NT2/D1 (cell line): Measurements from ENCODE around the gene KRAS.

Experiments used
- DNase-seq: peaks from one replicate; pipeline ENCODE4 v3.0.0-alpha.2; 2011; ENCODE audit warnings: low read depth, low spot score
- H3K27me3 ChIP-seq: 2 replicates; pipeline ENCODE4 v1.6.0; 2011; ENCODE audit warnings: mild to moderate bottlenecking; ENCODE audit not compliant: insufficient read length, insufficient read depth
- H3K36me3 ChIP-seq: 2 replicates; pipeline ENCODE4 v1.6.1; 2011; ENCODE audit warnings: mild to moderate bottlenecking, low read length, mixed read lengths; ENCODE audit not compliant: insufficient read depth, insufficient read length
- H3K4me1 ChIP-seq: 2 replicates; pipeline ENCODE4 v1.5.1; 2011; ENCODE audit not compliant: insufficient read depth, insufficient read length
- H3K4me3 ChIP-seq: 2 replicates; pipeline ENCODE4 v1.5.1; 2011; ENCODE audit warnings: low read depth; ENCODE audit not compliant: insufficient read length
- H3K9ac ChIP-seq: 2 replicates; pipeline ENCODE4 v1.6.0; 2011; ENCODE audit warnings: low read depth; ENCODE audit not compliant: insufficient read length
- H3K9me3 ChIP-seq: 2 replicates; pipeline ENCODE4 v1.5.1; 2011; ENCODE audit warnings: mild to moderate bottlenecking, low read length; ENCODE audit not compliant: insufficient read depth
- SUZ12 ChIP-seq: IDR thresholded peaks from 2 replicates; pipeline ENCODE4 v1.6.1; 2011; ENCODE audit not compliant: insufficient read length, insufficient read depth; ENCODE audit errors: extremely low read depth
- YY1 ChIP-seq: IDR thresholded peaks from 2 replicates; pipeline ENCODE4 v1.6.1; 2011; ENCODE audit not compliant: insufficient read length, insufficient read depth
- ZNF274 ChIP-seq: IDR thresholded peaks from 2 replicates; pipeline ENCODE4 v1.6.1; 2011; ENCODE audit warnings: mild to moderate bottlenecking, low read depth, low read length

Gene KRAS

DNA sequence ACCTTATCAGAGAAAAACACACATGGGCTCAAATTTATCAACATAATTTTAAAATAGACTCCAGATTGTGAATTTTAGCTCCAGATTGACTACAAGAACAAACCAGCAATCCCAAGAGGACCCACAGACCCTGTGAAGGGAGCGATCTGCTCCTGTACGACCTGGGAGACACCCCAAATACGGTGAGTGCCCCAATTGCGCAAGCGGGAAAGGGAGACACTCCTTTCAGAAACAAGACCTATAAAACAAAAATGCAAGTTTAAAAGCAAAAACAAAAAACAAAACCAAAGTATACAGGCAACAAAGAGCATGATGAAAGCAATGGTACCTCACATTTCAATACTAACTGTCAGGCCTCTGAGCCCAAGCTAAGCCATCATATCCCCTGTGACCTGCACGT, 87.9 kb downstream of the KRAS start:
- Histone ChIP-seq H3K9ac (no peak overlapping the region), H3K27me3 (no peaks in the 10 kb centered on the region), H3K36me3 (no peaks in the 10 kb centered on the region), H3K9me3 (no peaks in the 10 kb centered on the region), H3K4me1 (no peaks in the 10 kb centered on the region), H3K4me3 (no peak overlapping the region)
- no peak for DNase-seq
- TF ChIP-seq YY1 (no peak), SUZ12 (no peak), ZNF274 (no peak)

DNA sequence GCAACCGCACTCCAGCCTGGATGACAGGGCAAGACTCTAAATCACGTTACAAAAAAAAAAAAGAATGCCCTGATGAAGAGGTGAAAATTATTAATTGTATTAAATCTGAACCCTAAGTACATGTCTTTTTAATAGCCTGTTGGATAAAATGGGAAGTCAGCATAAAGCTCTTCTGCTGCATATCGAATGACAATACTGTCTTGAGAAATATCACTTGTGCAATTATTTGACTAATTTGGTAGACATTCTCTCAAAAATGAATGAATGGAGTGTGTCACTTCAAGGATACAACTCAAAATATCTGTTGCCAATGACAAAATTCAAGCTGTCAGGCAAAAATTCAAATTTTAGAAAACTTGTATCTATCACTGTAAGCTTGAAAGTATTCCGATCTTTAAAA, 94.7 kb downstream of the KRAS start:
- Histone ChIP-seq H3K36me3 (no peaks in the 10 kb centered on the region), H3K27me3 (no peaks in the 10 kb centered on the region), H3K4me3 (no peak overlapping the region), H3K9ac (no peak overlapping the region), H3K4me1 (no peaks in the 10 kb centered on the region), H3K9me3 (no peaks in the 10 kb centered on the region)
- no peak for TF ChIP-seq YY1
- no peak for TF ChIP-seq SUZ12
- DNase-seq, result no peak

DNA sequence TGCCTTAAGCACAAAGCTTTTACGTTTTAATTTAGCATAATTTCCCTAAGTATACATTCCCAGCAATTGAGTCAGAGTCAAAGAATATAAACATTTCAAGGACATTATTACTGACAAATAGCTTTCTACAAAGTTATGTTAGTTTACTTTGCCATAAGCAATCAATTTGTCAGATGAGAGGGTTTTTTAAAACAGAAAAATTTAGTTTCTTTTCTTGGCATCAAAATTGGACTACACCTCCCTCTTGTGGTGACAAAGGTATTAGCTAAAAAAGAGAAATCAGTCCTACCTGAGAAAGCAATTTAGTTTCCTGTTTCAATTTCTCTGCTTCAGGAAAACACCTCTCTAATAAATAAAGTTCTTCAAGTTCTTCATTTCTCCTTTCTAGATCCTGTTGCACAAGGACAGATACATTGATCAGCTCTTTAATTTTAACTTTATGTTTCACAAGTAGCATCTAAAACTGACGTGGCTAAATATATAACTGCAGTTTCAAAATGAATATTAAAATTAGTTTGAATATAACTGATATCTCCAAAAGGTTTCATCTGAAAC, 95.6 kb downstream of the KRAS start:
- Histone ChIP-seq H3K27me3 (no peaks in the 10 kb centered on the region), H3K36me3 (no peaks in the 10 kb centered on the region), H3K9ac (no peak overlapping the region), H3K9me3 (no peaks in the 10 kb centered on the region), H3K4me1 (no peaks in the 10 kb centered on the region), H3K4me3 (no peak overlapping the region)
- no peak for TF ChIP-seq YY1
- no peak for TF ChIP-seq SUZ12
- no peak for TF ChIP-seq ZNF274
- peak; percentile 54 for DNase-seq
